HG03025 (cell line): ENCODE results near the gene GPR35.

Source experiments
- ATAC-seq: cut with Tn5 transposase; IDR thresholded peaks from one replicate; pipeline ENCODE4 v1.9.1; 2021; ENCODE audit warnings: mild to moderate bottlenecking, moderate library complexity; ENCODE audit not compliant: unreplicated experiment, low FRiP score

Gene GPR35

GRCh38 chr2:240588669-240589068 is 36.6 kb upstream of the GPR35 start:
- ATAC-seq = no peak

- ATAC-seq = no peak
Measured at GRCh38 chr2:240589375-240589774, 35.9 kb upstream of the GPR35 start.

GRCh38 chr2:240589850-240590525 is 35.3 kb upstream of the GPR35 start:
- no peak for ATAC-seq

- ATAC-seq = no peak
Measured at GRCh38 chr2:240590681-240591111, 34.6 kb upstream of the GPR35 start.

DNA sequence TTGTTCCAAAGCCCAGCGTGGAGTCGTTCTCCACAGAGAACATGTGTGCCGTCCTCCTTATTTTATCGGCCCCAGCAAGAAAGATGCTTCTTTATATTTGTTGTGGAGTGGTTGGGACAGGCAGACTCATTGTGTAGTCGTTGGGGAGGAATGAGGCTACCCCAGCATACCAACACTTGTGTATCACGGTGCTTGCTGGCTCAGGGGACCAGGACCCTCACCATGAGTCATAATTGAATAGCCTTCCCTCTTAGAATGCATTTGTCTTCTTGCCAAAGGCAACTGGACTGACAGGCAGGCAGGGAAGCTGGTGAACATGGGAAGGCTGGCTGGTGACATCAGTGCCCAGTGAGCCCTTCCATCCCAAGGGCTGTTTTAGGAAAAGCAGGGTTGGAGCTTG is 34.1 kb upstream of the GPR35 start:
- ATAC-seq = no peak

DNA sequence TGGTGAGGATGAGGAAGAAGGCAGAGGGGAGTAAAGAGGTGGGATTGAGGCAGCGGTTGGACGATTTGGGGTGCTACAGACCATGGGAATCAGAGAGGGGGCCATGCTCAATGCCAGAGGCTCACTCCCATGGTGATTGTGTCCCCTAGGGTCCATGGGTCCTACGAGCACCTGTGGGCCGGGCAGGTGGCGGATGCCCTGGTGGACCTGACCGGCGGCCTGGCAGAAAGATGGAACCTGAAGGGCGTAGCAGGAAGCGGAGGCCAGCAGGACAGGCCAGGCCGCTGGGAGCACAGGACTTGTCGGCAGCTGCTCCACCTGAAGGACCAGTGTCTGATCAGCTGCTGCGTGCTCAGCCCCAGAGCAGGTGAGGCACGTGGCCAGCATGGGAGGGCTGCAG is 33.5 kb upstream of the GPR35 start:
- ATAC-seq = no peak

DNA sequence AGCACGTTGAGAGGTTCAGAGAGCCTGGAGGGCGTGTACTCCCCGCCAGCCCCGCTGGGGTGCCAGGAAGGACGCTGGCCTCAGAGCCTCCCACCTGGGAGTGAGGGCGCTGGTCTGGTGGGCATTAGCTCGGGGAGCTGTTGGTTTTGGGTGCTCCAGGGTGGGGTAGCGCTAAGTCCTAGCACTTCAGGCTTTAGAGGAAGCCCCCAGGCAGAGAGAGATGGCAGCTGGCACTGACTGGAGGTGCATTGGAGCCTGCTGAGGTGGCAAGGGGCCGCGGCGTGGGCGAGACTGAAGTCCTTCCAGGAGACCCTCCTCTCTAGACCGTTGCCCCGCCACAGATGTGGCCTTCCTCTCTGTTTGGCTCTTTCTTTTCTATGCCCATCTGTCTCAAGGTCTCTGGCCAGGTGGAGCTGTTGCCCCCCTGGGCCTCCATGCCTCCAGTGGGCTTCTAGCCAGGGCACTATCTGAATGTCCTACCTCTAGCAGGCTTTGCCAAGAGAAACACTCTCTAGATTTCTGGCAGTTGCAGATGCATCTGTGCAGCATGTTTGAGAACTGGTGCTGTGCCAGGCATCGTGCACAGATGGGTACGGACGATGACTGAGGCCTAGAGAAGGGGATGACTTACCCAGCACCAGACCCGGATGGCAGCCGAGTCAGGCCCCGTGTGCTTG is 32.1 kb upstream of the GPR35 start:
- ATAC-seq = no peak

DNA sequence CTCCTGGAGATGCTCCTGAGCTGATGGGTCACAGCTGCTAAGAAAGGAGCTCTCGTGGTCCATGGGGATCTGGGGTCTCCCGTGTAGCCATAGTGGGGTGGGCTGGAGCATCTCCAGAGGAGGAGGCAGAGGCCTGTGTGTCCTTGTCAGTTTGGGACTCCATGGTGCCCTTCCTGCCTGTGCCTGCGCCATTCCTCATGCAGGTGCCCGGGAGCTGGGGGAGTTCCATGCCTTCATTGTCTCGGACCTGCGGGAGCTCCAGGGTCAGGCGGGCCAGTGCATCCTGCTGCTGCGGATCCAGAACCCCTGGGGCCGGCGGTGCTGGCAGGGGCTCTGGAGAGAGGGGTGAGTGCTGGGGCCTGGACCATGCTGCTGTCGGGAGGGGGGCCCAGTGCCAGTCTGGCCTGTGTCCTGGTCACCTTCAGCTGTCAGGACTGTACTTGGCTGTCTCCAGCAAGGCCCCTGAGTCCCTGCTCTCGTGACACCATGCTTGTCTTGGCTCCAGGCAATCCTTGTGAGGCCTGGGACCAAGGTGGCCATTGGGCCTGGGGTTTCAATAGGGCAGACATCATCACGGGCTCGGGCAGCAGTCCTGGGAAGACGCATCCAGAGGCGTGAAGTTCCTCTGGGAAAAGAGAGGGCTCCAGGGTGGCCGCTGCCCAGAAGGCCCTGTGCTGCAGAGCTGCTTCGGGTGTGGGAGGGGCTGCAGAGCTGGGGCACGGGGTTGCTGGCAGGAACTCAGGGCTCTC is 31.4 kb upstream of the GPR35 start:
- ATAC-seq = no peak

DNA sequence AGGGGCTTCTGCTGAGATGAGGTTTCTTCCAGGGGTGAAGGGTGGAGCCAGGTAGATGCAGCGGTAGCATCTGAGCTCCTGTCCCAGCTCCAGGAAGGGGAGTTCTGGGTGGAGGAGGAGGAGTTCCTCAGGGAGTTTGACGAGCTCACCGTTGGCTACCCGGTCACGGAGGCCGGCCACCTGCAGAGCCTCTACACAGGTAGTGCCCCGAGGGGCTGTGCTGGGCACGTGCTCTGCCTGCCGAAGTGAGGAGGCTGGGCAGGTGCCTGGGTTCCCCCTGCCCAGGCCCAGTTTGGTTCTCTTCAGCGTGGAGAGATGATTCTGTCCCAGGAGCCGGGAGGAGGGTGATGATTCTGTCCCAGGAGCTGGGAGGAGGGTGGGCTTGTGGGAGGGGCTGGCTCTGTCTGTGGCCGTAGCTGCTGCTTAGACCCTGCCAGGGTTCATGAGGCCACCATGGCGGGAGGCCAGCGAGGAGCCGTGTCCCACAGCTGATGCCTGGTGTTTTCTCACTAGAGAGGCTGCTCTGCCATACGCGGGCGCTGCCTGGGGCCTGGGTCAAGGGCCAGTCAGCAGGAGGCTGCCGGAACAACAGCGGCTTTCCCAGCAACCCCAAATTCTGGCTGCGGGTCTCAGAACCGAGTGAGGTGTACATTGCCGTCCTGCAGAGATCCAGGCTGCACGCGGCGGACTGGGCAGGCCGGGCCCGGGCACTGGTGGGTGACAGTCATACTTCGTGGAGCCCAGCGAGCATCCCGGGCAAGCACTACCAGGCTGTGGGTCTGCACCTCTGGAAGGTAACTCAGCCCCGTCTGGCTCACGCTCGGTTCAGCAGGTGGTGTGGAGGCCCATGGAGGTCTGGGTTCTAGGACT is 30.5 kb upstream of the GPR35 start:
- no peak for ATAC-seq

- no peak for ATAC-seq
Measured at GRCh38 chr2:240595381-240596079, 29.8 kb upstream of the GPR35 start.

DNA sequence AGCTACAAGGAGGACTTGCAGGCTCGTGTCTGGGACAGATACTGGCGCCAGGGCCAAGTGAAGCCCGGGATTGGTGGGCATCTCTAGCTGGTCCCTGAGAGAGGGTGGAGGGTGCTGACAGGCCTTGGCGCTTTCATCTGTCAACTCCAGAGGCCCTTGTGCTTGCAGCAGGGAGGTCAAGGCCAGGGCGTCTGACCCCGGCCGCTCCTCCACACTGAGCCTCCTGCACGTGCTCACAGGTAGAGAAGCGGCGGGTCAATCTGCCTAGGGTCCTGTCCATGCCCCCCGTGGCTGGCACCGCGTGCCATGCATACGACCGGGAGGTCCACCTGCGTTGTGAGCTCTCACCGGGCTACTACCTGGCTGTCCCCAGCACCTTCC is 29.2 kb upstream of the GPR35 start:
- no peak for ATAC-seq

DNA sequence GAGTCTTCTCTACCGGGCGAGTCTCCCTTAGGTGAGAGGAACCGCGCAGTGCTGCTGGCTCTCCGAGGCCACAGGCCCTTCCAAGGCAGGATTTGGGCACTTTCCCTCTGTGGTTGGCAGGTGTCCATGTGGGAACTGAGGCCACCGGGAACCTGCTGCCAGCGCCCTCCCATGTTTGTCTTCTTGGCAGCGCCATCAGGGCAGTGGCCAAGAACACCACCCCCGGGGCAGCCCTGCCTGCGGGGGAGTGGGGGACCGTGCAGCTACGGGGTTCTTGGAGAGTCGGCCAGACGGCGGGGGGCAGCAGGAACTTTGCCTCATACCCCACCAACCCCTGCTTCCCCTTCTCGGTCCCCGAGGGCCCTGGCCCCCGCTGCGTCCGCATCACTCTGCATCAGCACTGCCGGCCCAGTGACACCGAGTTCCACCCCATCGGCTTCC is 28.8 kb upstream of the GPR35 start:
- no peak for ATAC-seq

DNA sequence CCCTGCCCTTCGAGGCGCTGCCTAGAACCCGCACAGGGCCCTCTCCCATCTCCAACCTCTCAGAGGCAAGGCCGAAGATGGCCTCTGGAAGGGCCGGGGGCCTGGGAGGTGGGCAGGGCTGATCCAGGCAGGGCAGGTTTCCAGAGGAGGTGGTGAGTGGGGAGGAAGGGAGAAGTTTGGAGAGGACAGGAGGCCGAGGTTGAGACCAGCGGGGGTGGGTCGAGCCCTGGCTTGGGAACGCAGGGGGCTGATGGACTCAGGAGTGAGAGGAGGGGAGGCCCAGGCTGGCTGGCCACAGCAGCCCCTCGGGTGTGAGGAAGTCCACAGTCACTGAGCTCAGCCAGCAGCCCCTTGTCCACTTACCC is 28.2 kb upstream of the GPR35 start:
- no peak for ATAC-seq

- ATAC-seq = no peak
Measured at GRCh38 chr2:240597419-240598181, 27.7 kb upstream of the GPR35 start.

GRCh38 chr2:240598311-240598911 is 26.9 kb upstream of the GPR35 start:
- no peak for ATAC-seq

GRCh38 chr2:240599141-240599583 is 26.1 kb upstream of the GPR35 start:
- no peak for ATAC-seq

GRCh38 chr2:240600451-240600961 is 24.8 kb upstream of the GPR35 start:
- no peak for ATAC-seq

DNA sequence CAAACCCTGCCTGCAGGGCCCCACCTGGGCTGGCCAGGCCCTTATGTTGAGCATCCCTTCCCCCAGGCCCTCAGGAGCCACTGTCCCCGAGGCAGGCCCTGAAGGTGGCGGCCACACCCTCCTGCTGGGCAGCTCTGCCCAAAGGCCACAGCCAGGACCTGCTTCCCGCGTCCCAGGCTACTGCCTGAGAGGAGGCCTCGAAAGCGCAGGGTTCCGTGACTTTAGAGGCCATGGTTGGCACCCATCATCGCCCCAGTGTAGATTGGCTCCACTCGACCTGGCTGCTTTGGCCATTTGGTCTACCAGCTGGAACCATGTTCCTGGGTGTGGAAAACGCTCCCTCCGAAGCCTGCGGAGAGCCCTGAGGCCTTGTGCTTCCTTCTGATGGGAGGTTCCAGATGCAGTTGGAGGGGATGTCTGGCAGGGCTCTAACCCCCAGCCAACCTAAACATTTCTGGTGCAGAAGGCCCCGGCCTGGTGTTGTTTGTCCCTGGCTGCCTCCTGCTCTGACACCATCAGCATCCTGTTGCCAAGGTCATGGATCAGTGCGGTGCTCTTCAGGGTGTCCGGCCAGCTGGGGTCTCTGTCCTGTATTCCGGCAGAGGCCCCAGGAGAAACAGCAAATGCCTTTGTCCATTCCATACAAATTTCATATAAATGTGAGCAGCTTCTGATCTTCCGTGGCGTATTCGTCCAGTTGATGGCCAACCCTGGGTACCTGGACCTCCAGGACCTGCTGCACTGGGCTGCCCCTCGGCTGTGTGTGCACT is 24.0 kb upstream of the GPR35 start:
- ATAC-seq = no peak
